ENCODE results near the gene GNG12. TPM values are rescaled to one million over a fixed set of nuclear protein-coding genes. Genes with fewer than 3 reads are reported as not detected.

GNG12 gene
- total RNA-seq, 1 experiment from 2014 or later: 117 TPM

- BruUV-seq (replicated peaks): no TSS peak
- ChIA-PET CTCF (interaction anchor here (0.8 to 1.4 kb wide), 4 partner anchors 9 to 74 kb away, joined by 3 to 11 read pairs (median 3); no protein-coding TSS in a partner anchor), POLR2A (interaction anchor here (0.7 to 1.6 kb wide), 3 partner anchors 8 to 10 kb away, joined by 3 to 8 read pairs (median 3); no protein-coding TSS in a partner anchor)
- TF ChIP-seq CTCF (IDR thresholded peaks at IDR 0.05; ENCODE audit: unreplicated experiment): no peak
- intact Hi-C loops (cut with micrococcal nuclease): no loop called here
- Mint-ChIP-seq H3K36me3 (ENCODE audit: insufficient read depth, unreplicated experiment) (no peaks in the 10 kb centered on the region), H3K27me3 (ENCODE audit: insufficient read depth, unreplicated experiment) (no peaks in the 10 kb centered on the region), H3K4me1 (ENCODE audit: insufficient read depth, unreplicated experiment) (peaks cover 41% of the 10 kb centered on the region), H3K9me3 (ENCODE audit: unreplicated experiment) (no peaks in the 10 kb centered on the region), H3K27ac (ENCODE audit: low read depth, unreplicated experiment) (peak overlapping the region; percentile 17), H3K4me3 (ENCODE audit: unreplicated experiment) (no peak overlapping the region)
- no peak for DNase-seq (ENCODE audit: unreplicated experiment)
Observed at GRCh38 chr1:67839826-67840225, 6.6 kb upstream of the GNG12 start.

- no peaks in the 10 kb centered on the region for H3K27me3 Mint-ChIP-seq (ENCODE audit: insufficient read depth, unreplicated experiment)
Observed at GRCh38 chr1:67838180-67838910, 5.1 kb upstream of the GNG12 start.

GRCh38 chr1:67836769-67837168 is 3.5 kb upstream of the GNG12 start:
- ChIA-PET POLR2A (interaction anchor here (0.7 to 13.7 kb wide), 15 partner anchors 10 to 154 kb away, joined by 3 to 262 read pairs (median 4); no protein-coding TSS in a partner anchor), CTCF (interaction anchor here (0.5 to 10.4 kb wide), 13 partner anchors 13 to 625 kb away, joined by 3 to 174 read pairs (median 3); no protein-coding TSS in a partner anchor)
- no peak for TF ChIP-seq CTCF (IDR thresholded peaks at IDR 0.05; ENCODE audit: unreplicated experiment)
- DNase-seq (ENCODE audit: unreplicated experiment): no peak
- no TSS peak for BruUV-seq (replicated peaks)
- intact Hi-C loops (cut with micrococcal nuclease): no loop called here
- Mint-ChIP-seq H3K36me3 (ENCODE audit: insufficient read depth, unreplicated experiment) (no peaks in the 10 kb centered on the region), H3K4me1 (ENCODE audit: insufficient read depth, unreplicated experiment) (peaks cover 50% of the 10 kb centered on the region), H3K4me3 (ENCODE audit: unreplicated experiment) (no peak overlapping the region), H3K27me3 (ENCODE audit: insufficient read depth, unreplicated experiment) (no peaks in the 10 kb centered on the region), H3K9me3 (ENCODE audit: unreplicated experiment) (no peaks in the 10 kb centered on the region), H3K27ac (ENCODE audit: low read depth, unreplicated experiment) (peak overlapping the region; percentile 42)

More at GRCh38 chr1:67838180-67838910, 5.1 kb upstream of the GNG12 start:
- no peak for DNase-seq (ENCODE audit: unreplicated experiment)
- TF ChIP-seq CTCF (IDR thresholded peaks at IDR 0.05; ENCODE audit: unreplicated experiment): no peak
- H3K4me3 Mint-ChIP-seq (ENCODE audit: unreplicated experiment): no peak overlapping the region
- BruUV-seq (replicated peaks): no TSS peak
- peaks cover 50% of the 10 kb centered on the region for H3K4me1 Mint-ChIP-seq (ENCODE audit: insufficient read depth, unreplicated experiment)
- H3K36me3 Mint-ChIP-seq (ENCODE audit: insufficient read depth, unreplicated experiment): no peaks in the 10 kb centered on the region
- POLR2A ChIA-PET: interaction anchor here (0.6 to 13.7 kb wide), 5 partner anchors 9 to 156 kb away, joined by 3 to 262 read pairs (median 5); partner anchors contain the start of gene GADD45A
- no peaks in the 10 kb centered on the region for H3K9me3 Mint-ChIP-seq (ENCODE audit: unreplicated experiment)
- intact Hi-C loops (cut with micrococcal nuclease): no loop called here
- peak overlapping the region; percentile 19 for H3K27ac Mint-ChIP-seq (ENCODE audit: low read depth, unreplicated experiment)
- CTCF ChIA-PET: interaction anchor here (0.6 to 10.4 kb wide), 8 partner anchors 12 to 410 kb away, joined by 3 to 174 read pairs (median 6); no protein-coding TSS in a partner anchor

- Mint-ChIP-seq H3K4me3 (ENCODE audit: unreplicated experiment) (no peak overlapping the region), H3K27ac (ENCODE audit: low read depth, unreplicated experiment) (peak overlapping the region; percentile 42), H3K27me3 (ENCODE audit: insufficient read depth, unreplicated experiment) (no peaks in the 10 kb centered on the region), H3K9me3 (ENCODE audit: unreplicated experiment) (no peaks in the 10 kb centered on the region), H3K36me3 (ENCODE audit: insufficient read depth, unreplicated experiment) (no peaks in the 10 kb centered on the region), H3K4me1 (ENCODE audit: insufficient read depth, unreplicated experiment) (peaks cover 49% of the 10 kb centered on the region)
- no peak for TF ChIP-seq CTCF (IDR thresholded peaks at IDR 0.05; ENCODE audit: unreplicated experiment)
- CTCF ChIA-PET: interaction anchor here (0.6 to 10.4 kb wide), 14 partner anchors 14 to 624 kb away, joined by 3 to 174 read pairs (median 3); no protein-coding TSS in a partner anchor
- intact Hi-C loops (cut with micrococcal nuclease): no loop called here
- no TSS peak for BruUV-seq (replicated peaks)
- POLR2A ChIA-PET: interaction anchor here (0.7 to 13.7 kb wide), 15 partner anchors 11 to 140 kb away, joined by 3 to 262 read pairs (median 4); no protein-coding TSS in a partner anchor
- DNase-seq (ENCODE audit: unreplicated experiment): no peak
Observed at GRCh38 chr1:67835663-67836452, 2.6 kb upstream of the GNG12 start.

Measured in MCF 10A (cell line).